SJCRH30 (cell line): Measurements from ENCODE around the gene S100A7A. TPM values are rescaled to one million over a fixed set of nuclear protein-coding genes. Genes with fewer than 3 reads are reported as not detected.
A peak's percentile ranks its signal among the peaks of the same experiment; 100 is the strongest.

ENCODE experiments used
- DNase-seq, 2 experiments: peaks; one replicate each; pipeline ENCODE4 v3.0.0-alpha.2; 2015 to 2020
- H3K27ac ChIP-seq: fragments of 250-450 bp; sonication (Bioruptor Pico); 2 replicates; pipeline ENCODE4 v1.5.1; 2020; ENCODE audit warnings: mild to moderate bottlenecking, moderate library complexity
- H3K27me3 ChIP-seq: fragments of 250-450 bp; sonication (Bioruptor Pico); 2 replicates; pipeline ENCODE4 v1.5.1; 2020; ENCODE audit warnings: mild to moderate bottlenecking, moderate library complexity
- H3K36me3 ChIP-seq: fragments of 250-450 bp; sonication (Bioruptor Pico); 2 replicates; pipeline ENCODE4 v1.5.1; 2020; ENCODE audit warnings: mild to moderate bottlenecking, moderate library complexity
- H3K4me1 ChIP-seq: fragments of 250-450 bp; sonication (Bioruptor Pico); 2 replicates; pipeline ENCODE4 v1.5.1; 2020; ENCODE audit warnings: mild to moderate bottlenecking, moderate library complexity
- H3K4me3 ChIP-seq: fragments of 250-450 bp; sonication (Bioruptor Pico); 2 replicates; pipeline ENCODE4 v1.5.1; 2020; ENCODE audit warnings: mild to moderate bottlenecking, moderate library complexity
- H3K9me3 ChIP-seq: fragments of 250-450 bp; sonication (Bioruptor Pico); replicated peaks from 2 replicates; pipeline ENCODE4 v1.5.1; 2020; ENCODE audit warnings: mild to moderate bottlenecking, moderate library complexity
- total RNA-seq: library from RNA; depleted of rRNA; stranded (reverse); fragments of >200 nt; shearing (Covaris generic); gene quantifications from 2 replicates; pipeline ENCODE4 v1.2.3, GENCODE V29; 2014

The S100A7A gene
- total RNA-seq, 1 experiment from 2014 or later: not detected

- no peak overlapping the region for H3K4me3 ChIP-seq
- no peak for DNase-seq
- H3K27me3 ChIP-seq: no peaks in the 10 kb centered on the region; the same call in 1 of the 2 replicates
- no peaks in the 10 kb centered on the region for H3K4me1 ChIP-seq
- no peaks in the 10 kb centered on the region for H3K36me3 ChIP-seq
- H3K27ac ChIP-seq: no peak overlapping the region
- no peaks in the 10 kb centered on the region for H3K9me3 ChIP-seq
Measured at GRCh38 chr1:153389973-153390879, 26.1 kb upstream of the S100A7A start.

- Histone ChIP-seq H3K9me3 (no peaks in the 10 kb centered on the region), H3K27ac (no peak within 1 kb of the TSS), H3K4me1 (no peaks in the 10 kb centered on the region), H3K27me3 (no peaks in the 10 kb centered on the region; the same call in 1 of the 2 replicates), H3K36me3 (no peaks in the 10 kb centered on the region), H3K4me3 (no peak within 1 kb of the TSS)
- peak in 1 of 2 experiments; percentile 6 for DNase-seq
Measured at GRCh38 chr1:153390938-153391710, 25.2 kb upstream of the S100A7A start, which contains the start of gene S100A8. TSS of gene S100A8 (minus strand) at chr1:153391073. CDS start at chr1:153390535, 538 bp downstream.

- H3K27me3 ChIP-seq: no peaks in the 10 kb centered on the region; the same call in 1 of the 2 replicates
Measured at GRCh38 chr1:153392258-153392657, 24.1 kb upstream of the S100A7A start.

DNA sequence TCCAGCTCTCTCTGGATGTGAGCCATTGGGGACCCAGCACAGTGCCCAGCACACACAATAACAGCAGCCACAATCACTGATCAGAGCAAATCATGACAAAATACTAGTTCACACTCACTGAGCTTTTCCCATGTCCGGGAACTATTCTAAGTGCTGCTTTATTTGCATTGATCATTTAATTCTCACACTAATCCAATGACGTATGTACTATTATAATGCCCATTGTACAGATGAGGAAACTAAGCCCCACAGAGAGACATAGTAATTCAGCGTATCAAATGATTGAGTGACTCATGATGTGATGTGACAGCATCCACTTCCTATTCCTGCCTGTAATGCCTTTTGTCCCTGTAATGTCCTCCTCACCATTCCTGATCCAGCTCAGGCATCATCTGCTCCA lies 23.5 kb upstream of the S100A7A start:
- Histone ChIP-seq H3K27ac (no peak overlapping the region), H3K27me3 (peaks cover 2% of the 10 kb centered on the region; the same call in 1 of the 2 replicates), H3K4me1 (no peaks in the 10 kb centered on the region), H3K4me3 (no peak overlapping the region), H3K9me3 (no peaks in the 10 kb centered on the region), H3K36me3 (no peaks in the 10 kb centered on the region)
- DNase-seq: no peak

More at GRCh38 chr1:153392258-153392657, 24.1 kb upstream of the S100A7A start:
- Histone ChIP-seq H3K4me1 (no peaks in the 10 kb centered on the region), H3K9me3 (no peaks in the 10 kb centered on the region), H3K4me3 (no peak overlapping the region), H3K36me3 (no peaks in the 10 kb centered on the region), H3K27ac (no peak overlapping the region)
- no peak for DNase-seq

- Histone ChIP-seq H3K27me3 (peaks cover 3% of the 10 kb centered on the region; the same call in 1 of the 2 replicates), H3K4me1 (no peaks in the 10 kb centered on the region), H3K27ac (no peak overlapping the region), H3K4me3 (no peak overlapping the region), H3K36me3 (no peaks in the 10 kb centered on the region), H3K9me3 (no peaks in the 10 kb centered on the region)
- DNase-seq: no peak
Measured at GRCh38 chr1:153393926-153394325, 22.4 kb upstream of the S100A7A start.

DNA sequence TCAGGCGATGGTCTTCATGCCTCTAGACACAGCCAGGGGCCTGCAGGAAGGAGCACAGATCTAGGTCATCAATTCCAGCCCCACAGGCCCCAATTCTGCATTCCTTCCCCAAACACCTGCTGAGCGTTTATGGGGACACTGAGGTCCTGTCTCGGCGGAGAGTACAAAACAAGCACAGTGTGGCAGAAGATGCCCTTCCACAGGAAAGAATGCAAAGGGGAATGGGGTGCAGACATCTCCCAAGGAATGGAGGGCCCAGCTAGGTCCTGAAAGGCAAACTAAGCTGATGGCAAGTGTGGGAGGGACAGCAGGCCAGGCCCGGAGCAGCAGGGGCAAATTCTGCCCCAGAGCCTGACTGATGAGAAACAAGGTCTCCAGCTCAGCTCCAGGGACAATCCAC lies 21.9 kb upstream of the S100A7A start:
- Histone ChIP-seq H3K9me3 (no peaks in the 10 kb centered on the region), H3K4me1 (no peaks in the 10 kb centered on the region), H3K36me3 (no peaks in the 10 kb centered on the region), H3K4me3 (no peak overlapping the region), H3K27ac (no peak overlapping the region), H3K27me3 (peaks cover 3% of the 10 kb centered on the region; the same call in 1 of the 2 replicates)
- DNase-seq: no peak

DNA sequence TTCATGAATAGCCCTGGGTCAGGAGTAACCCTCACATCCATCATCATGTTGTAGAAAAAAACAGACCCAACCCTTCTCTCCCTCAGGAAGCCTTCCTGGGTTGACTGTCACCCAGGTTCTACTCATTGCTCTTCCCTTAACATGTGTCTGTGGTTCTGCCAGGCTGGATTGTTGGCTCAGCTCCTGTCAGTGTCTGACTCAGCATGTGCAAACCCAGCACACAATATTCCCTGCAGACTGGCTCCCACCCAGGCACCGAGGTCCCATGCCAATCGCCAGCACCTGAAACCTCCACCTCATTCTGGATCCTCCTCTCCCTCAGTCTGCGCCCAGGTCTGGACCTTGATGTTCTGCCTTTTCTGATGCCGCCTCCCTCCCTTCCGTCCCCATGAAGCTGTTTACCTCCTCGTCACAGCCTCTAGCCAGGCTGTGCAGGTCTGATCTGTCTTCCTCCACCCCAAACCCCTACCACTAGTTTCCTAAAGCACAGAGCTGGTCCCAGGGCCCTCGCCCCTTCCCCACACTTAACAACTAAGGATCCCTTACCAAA lies 21.1 kb upstream of the S100A7A start:
- DNase-seq: no peak
- Histone ChIP-seq H3K36me3 (no peaks in the 10 kb centered on the region), H3K4me3 (no peak overlapping the region), H3K27ac (no peak overlapping the region), H3K9me3 (no peaks in the 10 kb centered on the region), H3K4me1 (no peaks in the 10 kb centered on the region), H3K27me3 (peaks cover 3% of the 10 kb centered on the region; the same call in 1 of the 2 replicates)

DNA sequence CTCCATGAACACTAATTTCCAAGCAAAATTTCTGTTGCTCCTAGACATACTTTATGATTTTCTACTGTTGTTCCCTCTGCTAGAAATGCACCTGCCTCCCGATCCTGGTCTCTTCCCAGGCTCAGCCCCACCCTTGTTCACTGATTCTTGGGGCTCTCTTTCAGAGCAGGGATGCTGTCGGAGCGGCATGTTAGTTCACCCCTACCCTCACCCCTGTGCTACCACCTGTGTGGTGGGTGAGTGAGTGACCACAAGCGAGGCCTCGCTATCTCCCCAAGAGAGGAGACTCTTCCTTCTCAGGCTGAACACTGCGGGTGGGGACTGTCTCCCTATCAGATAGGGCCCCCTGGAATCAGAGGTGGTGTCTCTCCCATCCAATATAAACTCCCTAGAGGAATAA lies 20.5 kb upstream of the S100A7A start:
- Histone ChIP-seq H3K27me3 (peaks cover 3% of the 10 kb centered on the region; the same call in 1 of the 2 replicates), H3K4me3 (no peak overlapping the region), H3K4me1 (no peaks in the 10 kb centered on the region), H3K27ac (no peak overlapping the region), H3K36me3 (no peaks in the 10 kb centered on the region), H3K9me3 (no peaks in the 10 kb centered on the region)
- DNase-seq: no peak

GRCh38 chr1:153396461-153396860 lies 19.9 kb upstream of the S100A7A start:
- no peak overlapping the region for H3K4me3 ChIP-seq
- H3K27me3 ChIP-seq: peaks cover 3% of the 10 kb centered on the region; the same call in 1 of the 2 replicates
- H3K27ac ChIP-seq: no peak overlapping the region
- no peaks in the 10 kb centered on the region for H3K9me3 ChIP-seq
- H3K4me1 ChIP-seq: no peaks in the 10 kb centered on the region
- H3K36me3 ChIP-seq: no peaks in the 10 kb centered on the region
- DNase-seq: no peak

GRCh38 chr1:153397051-153397923 lies 19.0 kb upstream of the S100A7A start:
- peaks cover 6% of the 10 kb centered on the region; the same call in 1 of the 2 replicates for H3K27me3 ChIP-seq
- H3K4me1 ChIP-seq: no peaks in the 10 kb centered on the region
- no peak for DNase-seq
- no peaks in the 10 kb centered on the region for H3K36me3 ChIP-seq
- no peak overlapping the region for H3K4me3 ChIP-seq
- no peaks in the 10 kb centered on the region for H3K9me3 ChIP-seq
- no peak overlapping the region for H3K27ac ChIP-seq

GRCh38 chr1:153397924-153398651 lies 18.2 kb upstream of the S100A7A start:
- peaks cover 6% of the 10 kb centered on the region; the same call in 1 of the 2 replicates for H3K27me3 ChIP-seq
- H3K27ac ChIP-seq: no peak overlapping the region

DNA sequence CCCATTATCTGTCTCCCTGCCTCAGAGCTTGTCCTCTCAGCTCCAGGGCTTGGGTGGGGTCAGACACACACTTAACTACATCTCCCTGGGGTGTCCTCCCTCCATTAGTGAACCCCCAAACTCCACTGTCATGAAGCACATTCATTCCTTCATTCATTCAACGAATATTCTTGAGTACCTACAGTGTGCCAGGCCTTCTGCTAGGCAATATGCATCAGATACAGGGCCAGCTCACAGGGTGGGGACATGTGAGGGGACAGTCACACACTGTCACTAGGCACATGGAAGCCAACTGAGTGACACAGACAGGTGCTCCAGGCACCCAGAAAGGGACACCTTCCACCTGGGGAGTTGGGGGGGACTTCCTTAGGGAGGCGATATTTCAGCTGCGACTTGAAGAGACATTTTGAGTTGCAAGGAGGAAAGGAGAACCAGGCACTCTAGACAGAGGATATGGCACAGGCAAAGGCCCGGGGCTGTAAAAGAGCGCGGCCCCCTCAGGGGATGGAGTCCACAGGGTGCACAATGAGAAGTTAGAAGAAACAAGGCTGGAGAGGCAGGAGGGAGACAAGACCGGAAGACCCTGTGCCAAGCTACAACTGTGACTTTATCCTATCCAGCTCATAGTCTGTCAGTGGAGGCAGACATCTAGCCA lies 16.8 kb upstream of the S100A7A start:
- Histone ChIP-seq H3K4me1 (no peaks in the 10 kb centered on the region), H3K4me3 (no peak overlapping the region), H3K36me3 (no peaks in the 10 kb centered on the region), H3K9me3 (no peaks in the 10 kb centered on the region), H3K27me3 (peaks cover 6% of the 10 kb centered on the region; the same call in 1 of the 2 replicates), H3K27ac (no peak overlapping the region)
- no peak for DNase-seq

More at GRCh38 chr1:153397924-153398651, 18.2 kb upstream of the S100A7A start:
- H3K4me1 ChIP-seq: no peaks in the 10 kb centered on the region
- no peaks in the 10 kb centered on the region for H3K36me3 ChIP-seq
- H3K9me3 ChIP-seq: no peaks in the 10 kb centered on the region
- no peak overlapping the region for H3K4me3 ChIP-seq
- DNase-seq: no peak

DNA sequence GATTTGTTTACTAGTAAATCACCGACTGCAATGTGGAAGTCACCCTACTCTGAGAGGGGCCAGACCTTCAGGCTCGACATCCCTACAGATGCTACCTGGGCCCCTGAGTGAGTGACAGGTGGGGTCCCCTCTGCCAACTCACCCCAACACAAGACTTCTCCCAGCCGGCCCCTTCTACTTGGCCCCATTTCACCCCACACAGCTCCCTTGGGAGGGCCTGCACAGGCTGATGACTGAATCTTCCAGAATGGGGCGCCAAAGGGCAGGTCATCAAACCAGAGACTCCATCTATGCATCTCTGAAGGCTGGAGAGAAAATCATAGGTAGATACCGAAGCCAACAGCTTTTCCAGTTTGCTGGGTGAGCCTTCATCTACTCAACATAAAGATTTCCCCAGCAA lies 16.1 kb upstream of the S100A7A start:
- no peaks in the 10 kb centered on the region for H3K4me1 ChIP-seq
- peak in 1 of 2 experiments; percentile 6 for DNase-seq
- H3K27me3 ChIP-seq: peaks cover 6% of the 10 kb centered on the region; the same call in 1 of the 2 replicates
- H3K36me3 ChIP-seq: no peaks in the 10 kb centered on the region
- no peaks in the 10 kb centered on the region for H3K9me3 ChIP-seq
- no peak overlapping the region for H3K27ac ChIP-seq
- no peak overlapping the region for H3K4me3 ChIP-seq
